ENCODE measurements around the gene FLNB. TPM values are rescaled to one million over a fixed set of nuclear protein-coding genes. Genes with fewer than 3 reads are reported as not detected.

The FLNB gene
- total and polyA plus RNA-seq, 9 of the 15 experiments (the other 6 are each of a cell fraction or from before 2014, with no cell fraction given): 9.4 to 48.1 (median 25.6) TPM

DNA sequence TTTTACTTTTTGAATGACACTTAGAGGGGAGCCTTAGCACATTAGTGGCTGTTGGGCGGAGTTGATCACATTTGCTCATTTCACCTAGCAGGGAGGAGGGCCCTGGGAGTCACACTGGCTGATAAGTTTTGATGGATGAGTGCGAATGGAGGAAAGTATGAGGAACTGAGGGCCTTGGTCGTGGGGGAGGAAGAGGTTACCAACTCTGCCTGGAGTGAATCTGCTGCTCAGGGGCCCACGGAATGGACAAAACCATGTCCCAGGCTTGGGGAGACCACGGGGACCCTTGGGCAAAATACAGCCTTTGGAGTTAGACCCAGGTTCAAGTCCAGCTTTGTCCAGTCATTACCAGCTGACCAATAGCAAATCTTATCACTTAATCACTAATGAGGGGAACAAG lies 5.1 kb upstream of the FLNB start (continued):
- TF ChIP-seq, protein P1, sequence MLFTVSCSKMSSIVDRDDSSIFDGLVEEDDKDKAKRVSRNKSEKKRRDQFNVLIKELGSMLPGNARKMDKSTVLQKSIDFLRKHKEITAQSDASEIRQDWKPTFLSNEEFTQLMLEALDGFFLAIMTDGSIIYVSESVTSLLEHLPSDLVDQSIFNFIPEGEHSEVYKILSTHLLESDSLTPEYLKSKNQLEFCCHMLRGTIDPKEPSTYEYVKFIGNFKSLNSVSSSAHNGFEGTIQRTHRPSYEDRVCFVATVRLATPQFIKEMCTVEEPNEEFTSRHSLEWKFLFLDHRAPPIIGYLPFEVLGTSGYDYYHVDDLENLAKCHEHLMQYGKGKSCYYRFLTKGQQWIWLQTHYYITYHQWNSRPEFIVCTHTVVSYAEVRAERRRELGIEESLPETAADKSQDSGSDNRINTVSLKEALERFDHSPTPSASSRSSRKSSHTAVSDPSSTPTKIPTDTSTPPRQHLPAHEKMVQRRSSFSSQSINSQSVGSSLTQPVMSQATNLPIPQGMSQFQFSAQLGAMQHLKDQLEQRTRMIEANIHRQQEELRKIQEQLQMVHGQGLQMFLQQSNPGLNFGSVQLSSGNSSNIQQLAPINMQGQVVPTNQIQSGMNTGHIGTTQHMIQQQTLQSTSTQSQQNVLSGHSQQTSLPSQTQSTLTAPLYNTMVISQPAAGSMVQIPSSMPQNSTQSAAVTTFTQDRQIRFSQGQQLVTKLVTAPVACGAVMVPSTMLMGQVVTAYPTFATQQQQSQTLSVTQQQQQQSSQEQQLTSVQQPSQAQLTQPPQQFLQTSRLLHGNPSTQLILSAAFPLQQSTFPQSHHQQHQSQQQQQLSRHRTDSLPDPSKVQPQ (CRISPR knock-in tag; IDR thresholded peaks at IDR 0.05; ENCODE audit: borderline replicate concordance): no peak

DNA sequence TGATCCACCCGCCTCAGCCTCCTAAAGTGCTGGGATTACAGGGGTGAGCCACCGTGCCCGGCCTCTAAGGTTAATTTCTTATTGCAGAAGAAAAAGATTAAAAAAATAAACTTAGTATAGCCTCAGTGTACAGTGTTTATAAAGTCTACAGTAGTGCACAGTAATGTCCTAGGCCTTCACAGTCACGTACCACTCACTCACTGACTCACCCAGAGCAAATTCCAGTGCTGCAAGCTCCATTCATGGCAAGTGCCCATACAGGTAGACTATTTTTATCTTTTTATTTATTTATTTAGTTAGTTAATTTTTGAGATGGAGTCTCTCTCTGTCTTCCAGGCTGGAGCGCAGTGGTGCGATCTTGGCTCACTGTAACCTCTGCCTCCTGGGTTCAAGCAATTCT lies 3.2 kb upstream of the FLNB start:
- ATAC-seq (no peak), DNase-seq (ENCODE audit: extremely low read depth in 1 of 4, low spot score in 3 of 4) (no peak), FAIRE-seq (no peak)
- Histone ChIP-seq H3K79me2 (ENCODE audit: control insufficient read depth, insufficient read depth, low read length) (peaks cover 17% of the 10 kb centered on the region), H2AFZ (ENCODE audit: low read depth, low read length) (no peak overlapping the region), H3K27ac (ENCODE audit: extremely low read depth, low read depth, low read length) (no peak overlapping the region), H3K9me1 (ENCODE audit: control insufficient read depth, insufficient read depth, low read length) (no peaks in the 10 kb centered on the region), H3K4me2 (ENCODE audit: insufficient read depth, low read length) (no peak overlapping the region), H3K36me3 (ENCODE audit: control insufficient read depth, insufficient read depth, low read length) (no peaks in the 10 kb centered on the region), H4K20me1 (replicated peaks; ENCODE audit: control insufficient read depth, insufficient read depth, low read length) (no peaks in the 10 kb centered on the region), H3K4me1 (replicated peaks in 1 of 2; ENCODE audit: control insufficient read depth in 2 of 2, insufficient read depth in 2 of 2, low read length in 2 of 2) (peaks cover 21 to 34% of the 10 kb centered on the region in 2 experiments), H3K4me3 (no peak overlapping the region), H3K27me3 (ENCODE audit: control insufficient read depth in 2 of 2, insufficient read depth in 2 of 2, low read length in 2 of 2) (no peaks in the 10 kb centered on the region), H3K9ac (ENCODE audit: insufficient read depth in 1 of 2, low read depth in 2 of 2, low read length in 2 of 2) (no peak overlapping the region), H3K9me3 (replicated peaks; ENCODE audit: control insufficient read depth, insufficient read depth, low read depth, low read length) (no peaks in the 10 kb centered on the region)
- no peak for TF ChIP-seq ATF3 (IDR thresholded peaks at IDR 0.05)
- TF ChIP-seq ATF3 (CRISPR knock-in tag; conservative IDR thresholded peaks at IDR 0.05): no peak
- no peak for TF ChIP-seq ZNF644 (tag; IDR thresholded peaks at IDR 0.05; ENCODE audit: low read depth)
- no peak for TF ChIP-seq SIRT6 (IDR thresholded peaks at IDR 0.05; ENCODE audit: low read depth, low read length)
- ChIA-PET CTCF (ENCODE audit: low intra/inter-chr PET ratio) (no interaction called here), POLR2A (interaction anchor here (0.9 kb wide), 1 partner anchor 53 kb away, joined by 4 read pairs; no protein-coding TSS in a partner anchor)
- intact Hi-C loops (cut with micrococcal nuclease): loop anchor here (5.0 to 10.0 kb wide), 2 partner anchors 43 to 140 kb away; no protein-coding TSS in a partner anchor
- BruUV-seq (replicated peaks): no TSS peak
- 96% methylated on average over 6 of the region's 6 CpGs for WGBS (ENCODE audit: insufficient coverage, low coverage, missing lambda C conversion rate)
- in situ Hi-C loops (cut with MboI): loop anchor here (10.0 to 25.0 kb wide), 2 partner anchors 157 to 300 kb away; partner anchors contain the start of genes HTD2 and RPP14

All from K562 (cell line).